HG02852 (cell line): Measurements from ENCODE around the gene SUB1.
"Not testable (repeated sequence)": the region's sequence is repeated elsewhere in the genome, so short reads cannot be mapped to it uniquely, and the experiment has no call there.

Experiments
- ATAC-seq: cut with Tn5 transposase; IDR thresholded peaks from one replicate; pipeline ENCODE4 v1.9.1; 2021; ENCODE audit warnings: mild to moderate bottlenecking, moderate library complexity; ENCODE audit not compliant: unreplicated experiment

SUB1 gene

GRCh38 chr5:32598260-32598937, 13.0 kb downstream of the SUB1 start:
- ATAC-seq: no peak

GRCh38 chr5:32598997-32599549, 13.7 kb downstream of the SUB1 start:
- no peak for ATAC-seq

- ATAC-seq: no peak
Observed at GRCh38 chr5:32600054-32600622, 14.8 kb downstream of the SUB1 start.

- no peak for ATAC-seq
Observed at GRCh38 chr5:32601623-32602295, 16.4 kb downstream of the SUB1 start.

- ATAC-seq: no peak
Observed at GRCh38 chr5:32602906-32603305, 17.5 kb downstream of the SUB1 start.

GRCh38 chr5:32604800-32605765, 19.7 kb downstream of the SUB1 start:
- ATAC-seq: no peak

GRCh38 chr5:32605766-32606152, 20.4 kb downstream of the SUB1 start:
- ATAC-seq: no peak

GRCh38 chr5:32612134-32612888, 27.0 kb downstream of the SUB1 start:
- ATAC-seq: no peak

GRCh38 chr5:32613050-32613672, 27.8 kb downstream of the SUB1 start:
- ATAC-seq: peak; percentile 71

- ATAC-seq: no peak
Observed at GRCh38 chr5:32615236-32615635, 29.9 kb downstream of the SUB1 start.

- ATAC-seq: no peak
Observed at GRCh38 chr5:32618962-32619361, 33.6 kb downstream of the SUB1 start.

GRCh38 chr5:32621256-32621655, 35.9 kb downstream of the SUB1 start:
- no peak for ATAC-seq

- no peak for ATAC-seq
Observed at GRCh38 chr5:32625106-32625505, 39.7 kb downstream of the SUB1 start.

GRCh38 chr5:32625547-32625946, 40.2 kb downstream of the SUB1 start:
- ATAC-seq: no peak

- ATAC-seq: no peak
Observed at GRCh38 chr5:32627219-32627870, 42.0 kb downstream of the SUB1 start.

GRCh38 chr5:32628049-32628844, 42.9 kb downstream of the SUB1 start:
- ATAC-seq: no peak

- no peak for ATAC-seq
Observed at GRCh38 chr5:32630867-32631491, 45.6 kb downstream of the SUB1 start.

GRCh38 chr5:32633017-32633416, 47.7 kb downstream of the SUB1 start:
- not testable (repeated sequence) for ATAC-seq
